WI38 (cell line): Measurements from ENCODE around the gene CDC27.
"Not testable (repeated sequence)": the region's sequence is repeated elsewhere in the genome, so short reads cannot be mapped to it uniquely, and the experiment has no call there.

Experiments used
- H3K4me3 ChIP-seq: 2 replicates; pipeline ENCODE4 v1.5.1; 2011; ENCODE audit warnings: low read depth, mild to moderate bottlenecking, control low read depth, low read length
- CTCF ChIP-seq: IDR thresholded peaks from 2 replicates; pipeline ENCODE4 v1.5.1; 2012; ENCODE audit warnings: low read depth, mild to moderate bottlenecking, control low read depth, low read length

CDC27 gene

DNA sequence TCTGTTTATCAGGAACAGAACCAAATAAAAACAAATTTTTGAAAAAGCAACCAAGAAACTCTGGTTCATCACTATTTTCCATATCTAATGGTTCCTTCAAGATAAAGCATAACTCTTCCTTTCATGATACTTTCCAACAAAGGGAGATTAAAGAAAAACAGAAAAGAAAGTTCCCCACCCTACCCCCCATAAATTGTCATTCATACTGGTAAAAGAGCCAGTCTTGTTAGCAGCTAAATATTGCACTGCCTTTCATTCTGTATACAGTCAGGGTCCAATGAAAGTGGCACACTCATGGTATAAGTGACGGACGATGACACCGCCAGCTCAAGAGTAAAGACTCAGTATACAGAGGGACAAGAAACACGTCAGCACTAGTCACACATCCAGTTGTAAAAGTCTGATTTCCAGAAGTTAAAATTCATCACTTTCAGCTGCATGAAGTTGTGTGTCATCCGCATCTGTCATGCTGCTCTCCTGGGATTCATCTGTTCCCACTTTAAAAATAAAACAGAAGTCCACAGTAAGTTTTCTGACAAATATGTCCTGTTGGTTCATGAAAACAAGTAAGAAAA lies 68.5 kb downstream of the CDC27 start:
- no peak for TF ChIP-seq CTCF
- H3K4me3 ChIP-seq, result no peak overlapping the region

DNA sequence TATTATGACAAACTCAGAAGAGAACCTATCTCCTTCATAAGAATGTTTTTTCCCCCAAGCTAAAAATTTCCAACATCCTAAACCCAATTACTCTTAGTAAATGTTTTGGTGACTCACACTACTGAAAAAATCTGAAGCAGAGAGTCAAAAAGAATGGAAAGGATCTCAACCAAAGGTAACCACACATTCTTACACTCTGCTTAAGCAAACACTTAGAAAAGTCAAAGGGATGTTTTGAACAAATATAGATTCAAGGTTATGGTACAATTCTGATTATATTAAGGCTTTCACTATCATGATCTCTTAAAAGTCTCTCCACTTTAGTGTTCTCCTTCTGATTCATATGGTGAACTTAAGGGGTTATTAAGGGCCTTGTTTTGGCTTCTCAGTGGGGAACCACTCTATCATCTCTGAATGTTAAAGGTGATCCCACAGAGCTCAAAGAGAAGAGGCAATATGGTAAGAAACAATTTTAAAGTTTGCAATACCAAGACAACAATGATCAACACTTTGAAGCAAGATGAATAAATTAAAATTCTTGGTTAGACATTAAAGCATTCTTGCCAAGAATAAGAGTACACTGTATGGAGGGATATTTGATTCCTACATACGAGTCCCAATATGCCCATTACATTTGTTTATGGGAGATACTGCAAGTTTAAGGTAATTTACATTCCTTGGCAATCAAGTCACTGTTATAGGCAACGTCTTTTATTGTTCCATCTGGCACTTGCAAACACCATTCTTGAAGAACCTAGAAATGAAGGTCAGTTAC lies 69.2 kb downstream of the CDC27 start:
- no peak overlapping the region for H3K4me3 ChIP-seq
- no peak for TF ChIP-seq CTCF

- H3K4me3 ChIP-seq, result no peak overlapping the region
- TF ChIP-seq CTCF, result no peak
Observed at GRCh38 chr17:47117386-47117785, 71.7 kb downstream of the CDC27 start.

DNA sequence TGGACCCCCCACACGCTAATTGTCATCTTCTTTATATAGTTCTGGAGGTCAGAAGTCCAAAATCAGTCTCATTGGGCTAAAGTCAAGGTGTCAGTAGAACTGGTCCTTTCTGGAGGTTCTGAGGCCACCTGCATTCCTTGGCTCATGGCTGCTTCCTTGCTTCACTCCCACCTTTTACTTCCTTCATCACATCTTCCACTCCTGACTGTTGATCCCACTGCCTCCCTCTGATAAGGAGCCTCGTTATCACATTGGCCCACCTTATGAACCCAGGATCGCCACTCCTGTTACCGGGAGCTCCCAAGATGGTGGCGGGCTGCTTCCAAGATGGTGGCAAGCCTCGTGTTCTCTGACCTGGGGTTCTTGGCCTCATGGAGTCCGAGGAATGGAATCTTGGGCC lies 83.0 kb downstream of the CDC27 start:
- no peak for TF ChIP-seq CTCF
- H3K4me3 ChIP-seq, result no peak overlapping the region

GRCh38 chr17:47105246-47105645 lies 83.8 kb downstream of the CDC27 start:
- H3K4me3 ChIP-seq, result not testable (repeated sequence)

DNA sequence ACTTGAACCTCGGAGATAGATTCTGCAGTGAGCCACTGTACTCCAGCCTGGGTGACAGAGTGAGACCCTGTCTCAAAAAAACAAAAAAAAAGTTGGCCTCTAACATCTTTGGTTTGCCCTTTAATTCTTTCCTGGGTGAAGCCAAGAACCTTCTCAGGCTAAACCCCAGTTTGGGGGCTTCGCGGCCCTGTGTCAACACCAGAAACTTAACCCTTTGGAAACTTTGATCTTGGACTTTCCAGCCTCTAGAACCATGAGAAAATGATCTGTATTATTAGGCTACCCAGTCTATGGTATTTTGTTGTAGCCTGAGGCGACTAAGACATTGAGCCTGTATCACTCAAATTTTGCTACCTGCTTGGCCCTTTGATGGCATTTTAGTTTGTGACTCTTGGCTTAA lies 86.2 kb downstream of the CDC27 start:
- H3K4me3 ChIP-seq, result no peak overlapping the region
- TF ChIP-seq CTCF, result no peak

DNA sequence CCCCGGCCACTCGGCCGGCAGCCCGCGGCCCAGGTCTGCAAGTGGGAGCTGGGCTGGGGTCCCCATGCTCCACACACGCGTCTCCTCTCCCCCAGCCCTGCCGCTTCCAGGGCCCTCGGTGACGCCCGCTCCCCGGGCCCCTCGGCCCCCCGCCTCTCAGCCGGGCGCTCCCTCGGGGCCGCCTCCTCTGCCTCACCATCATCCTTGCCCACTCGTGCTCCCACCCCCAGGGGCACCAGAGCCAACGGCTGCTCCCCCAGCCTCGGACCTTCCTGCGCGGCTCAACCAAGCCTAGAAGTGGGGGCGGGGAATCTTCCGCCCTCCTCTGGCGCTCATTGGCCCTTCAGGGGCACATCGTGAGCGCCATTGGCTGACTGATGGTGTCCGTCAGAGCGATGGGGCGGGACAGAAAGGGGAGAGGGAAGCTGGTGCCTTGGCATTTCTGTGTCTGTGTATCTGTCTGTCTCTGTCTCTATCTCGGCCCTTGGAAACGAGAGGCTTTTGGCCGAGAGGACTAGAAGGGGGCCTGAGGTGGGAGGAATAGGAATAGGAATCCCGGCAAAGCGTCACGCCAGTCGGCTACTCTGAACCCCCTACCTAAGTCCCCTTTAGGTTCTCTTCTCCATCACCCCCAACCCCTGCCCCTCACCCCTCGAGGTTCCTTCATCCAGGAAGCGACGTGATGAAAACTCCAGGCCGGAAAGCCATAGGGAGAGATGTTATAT lies 88.9 kb downstream of the CDC27 start:
- peak overlapping the region; percentile 81 for H3K4me3 ChIP-seq
- TF ChIP-seq CTCF, result no peak
